Stimulated activated CD4-positive, alpha-beta T cell treated with anti-CD3 and anti-CD28 coated beads, Interleukin-2, amount 100 ng/mL, for 48 hours (primary cell): Measurements from ENCODE around the gene SERPINA10.

ENCODE experiments used
- DNase-seq, 2 donors: peaks; one replicate each; pipeline ENCODE4 v3.0.0-alpha.2; 2020

Gene SERPINA10

DNA sequence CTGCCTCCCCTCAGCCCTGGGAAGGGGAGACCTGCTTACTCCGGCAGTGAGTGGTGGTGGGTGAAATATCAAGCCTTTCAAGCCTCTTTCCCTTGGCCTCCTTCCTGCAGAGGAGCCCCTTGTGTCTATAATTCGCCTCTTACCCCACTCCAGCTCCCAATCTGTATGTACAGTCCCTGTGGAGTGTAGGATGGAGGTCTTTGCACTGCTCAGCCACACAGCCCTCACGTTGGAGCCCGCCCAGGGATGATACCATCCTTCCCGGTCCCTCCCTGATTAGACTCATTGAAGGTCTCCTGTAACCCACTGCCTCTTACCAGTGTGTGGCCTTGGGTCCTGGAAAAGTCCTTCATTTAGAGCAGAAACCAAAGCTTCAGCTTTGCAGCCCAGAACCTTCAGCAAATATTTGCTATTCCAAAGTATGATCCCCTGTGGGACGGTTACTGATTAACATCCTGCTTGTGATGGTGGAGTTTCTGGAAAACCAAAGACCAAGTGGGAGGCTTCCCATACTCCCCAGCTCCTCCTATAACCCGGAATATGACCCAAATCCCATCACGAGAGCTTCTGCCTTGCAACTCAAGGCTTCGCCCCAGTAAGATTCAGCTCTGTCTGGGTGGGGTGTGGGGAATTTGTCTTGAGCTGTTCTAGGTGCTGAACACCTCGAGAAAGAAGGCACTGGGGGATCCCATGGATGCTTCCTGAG lies at the start of gene SERPINA10:
SERPINA10 (minus strand) TSS at position 397 of the 706 bp plus-strand sequence. CDS start 2,675 bp downstream, outside the sequence.
- DNase-seq, result no peak

DNA sequence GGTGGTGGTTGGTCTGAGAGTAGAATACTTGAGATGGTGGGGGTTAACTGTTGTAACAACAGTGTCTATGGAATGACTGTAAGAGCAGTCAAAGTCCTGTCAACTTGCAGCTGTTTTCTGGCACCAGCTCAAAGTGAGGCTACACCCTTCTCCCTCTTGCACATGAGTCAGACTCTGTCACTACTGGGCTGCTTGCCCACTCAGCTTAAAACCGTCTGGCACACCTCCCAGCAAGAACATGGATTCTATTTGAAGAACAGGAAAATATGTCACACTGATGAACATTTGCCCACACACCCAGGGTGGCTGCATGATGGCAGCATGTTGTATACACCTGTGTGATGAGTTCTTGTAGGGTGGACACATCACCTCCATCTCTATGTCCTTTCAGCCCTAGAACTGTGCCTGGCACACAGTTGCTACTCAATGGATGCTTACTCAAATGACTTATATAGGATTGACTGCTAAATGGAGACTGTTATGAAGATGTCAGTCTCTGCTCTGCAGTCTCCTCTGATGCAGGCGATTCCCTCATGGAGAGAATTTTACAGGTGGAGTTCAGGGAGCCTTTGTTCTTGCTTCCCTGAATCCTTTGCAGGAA lies 49.4 kb upstream of the SERPINA10 start:
- no peak for DNase-seq

GRCh38 chr14:94341656-94342333 lies 48.7 kb upstream of the SERPINA10 start:
- DNase-seq, result no peak

DNA sequence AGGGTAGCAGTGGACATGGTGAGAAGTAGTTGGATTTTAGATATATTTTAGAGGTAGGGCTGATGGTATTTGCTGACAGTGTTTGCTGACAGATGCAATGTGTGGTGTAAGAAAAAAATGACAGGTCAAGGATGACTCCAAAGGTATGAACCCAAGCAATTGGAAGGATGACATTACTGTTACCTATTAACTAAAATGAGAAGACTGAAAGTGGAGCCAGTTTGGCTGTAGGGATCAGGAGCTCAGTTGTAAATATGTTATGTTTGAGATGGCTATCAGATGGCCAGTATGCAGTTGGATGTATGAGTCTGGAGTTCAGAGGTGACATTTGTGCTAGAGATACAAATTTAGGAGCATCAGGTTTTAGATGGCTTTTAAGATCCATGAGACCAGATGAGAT lies 47.5 kb upstream of the SERPINA10 start:
- no peak for DNase-seq

DNA sequence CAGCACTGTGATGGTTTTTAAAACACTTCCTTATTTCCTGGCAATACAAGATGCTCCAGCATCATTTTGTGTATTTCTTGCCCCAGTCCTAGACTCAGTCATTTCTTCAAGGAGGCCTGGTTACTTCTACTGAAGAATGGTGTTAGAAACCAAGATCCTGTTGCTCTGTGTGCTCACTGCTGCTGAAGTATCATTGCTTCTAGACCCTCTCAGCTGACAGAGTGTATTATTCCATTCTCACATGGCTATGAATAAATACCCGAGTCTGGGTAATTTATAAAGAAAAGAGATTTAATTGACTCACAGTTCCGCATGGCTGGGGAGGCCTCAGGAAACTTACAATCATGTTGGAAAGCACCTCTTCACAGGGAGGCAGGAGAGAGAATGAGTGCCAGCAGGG lies 45.0 kb upstream of the SERPINA10 start:
- no peak for DNase-seq

DNA sequence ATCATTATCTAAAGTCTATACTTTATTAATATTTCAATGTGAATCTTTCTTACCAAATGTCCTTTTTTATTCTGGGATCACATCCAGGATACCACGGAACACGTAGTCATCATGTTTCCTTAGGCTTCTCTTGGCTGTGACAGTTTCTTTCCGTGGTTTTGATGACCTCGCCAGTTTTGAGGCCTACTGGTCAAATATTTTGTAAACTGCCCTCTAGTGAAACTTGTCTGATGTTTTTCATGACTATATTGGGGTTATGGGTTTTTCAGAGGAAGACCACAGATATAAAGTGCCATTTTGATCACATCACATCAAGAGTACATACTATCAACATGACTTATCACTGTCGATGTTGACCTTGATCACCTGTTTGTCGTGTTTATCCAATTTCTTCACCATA lies 44.2 kb upstream of the SERPINA10 start:
- DNase-seq, result no peak

- no peak for DNase-seq
Measured at GRCh38 chr14:94334872-94335271, 41.8 kb upstream of the SERPINA10 start.

DNA sequence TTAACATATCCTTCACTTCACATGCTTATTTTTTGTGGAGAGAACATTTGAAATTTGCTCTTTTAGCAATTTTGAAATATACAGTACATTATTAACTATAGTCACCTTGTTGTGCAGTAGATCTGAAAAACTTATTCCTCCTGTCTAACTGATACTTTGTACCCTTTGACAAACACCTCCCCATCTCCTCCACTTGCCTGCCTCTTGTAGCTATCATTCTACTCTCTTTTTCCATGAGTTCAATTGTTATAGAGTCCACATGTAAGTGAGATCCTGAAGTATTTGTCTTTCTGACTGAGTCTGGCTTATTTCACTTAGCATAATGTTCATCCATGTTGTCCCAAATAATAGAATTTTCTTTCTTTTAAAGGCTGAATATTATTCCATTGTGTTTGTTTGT lies 39.5 kb upstream of the SERPINA10 start:
- no peak for DNase-seq

GRCh38 chr14:94332063-94332583 lies 39.1 kb upstream of the SERPINA10 start:
- no peak for DNase-seq

GRCh38 chr14:94331462-94331861 lies 38.4 kb upstream of the SERPINA10 start:
- no peak for DNase-seq

GRCh38 chr14:94330857-94331256 lies 37.8 kb upstream of the SERPINA10 start:
- no peak for DNase-seq

DNA sequence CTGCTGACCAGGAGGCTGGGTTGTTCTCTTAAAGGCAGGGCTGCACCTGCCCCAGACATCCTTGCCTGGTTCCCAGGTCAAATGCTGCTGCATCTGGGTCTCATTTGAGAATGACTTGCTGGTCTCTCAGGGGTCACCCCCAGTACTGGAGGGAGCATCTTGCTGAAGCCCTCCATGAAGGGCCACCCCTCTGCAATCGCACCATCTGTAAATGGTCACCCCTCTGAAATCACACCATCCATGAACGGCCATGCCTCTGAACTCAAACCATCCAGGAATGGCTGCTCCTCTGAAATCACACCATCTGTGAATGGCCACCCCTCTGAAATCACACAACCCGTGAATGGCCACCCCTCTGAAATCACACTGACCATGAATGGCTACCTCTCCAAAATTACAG lies 37.4 kb upstream of the SERPINA10 start:
- no peak for DNase-seq

- no peak for DNase-seq
Measured at GRCh38 chr14:94329857-94330256, 36.8 kb upstream of the SERPINA10 start.

DNA sequence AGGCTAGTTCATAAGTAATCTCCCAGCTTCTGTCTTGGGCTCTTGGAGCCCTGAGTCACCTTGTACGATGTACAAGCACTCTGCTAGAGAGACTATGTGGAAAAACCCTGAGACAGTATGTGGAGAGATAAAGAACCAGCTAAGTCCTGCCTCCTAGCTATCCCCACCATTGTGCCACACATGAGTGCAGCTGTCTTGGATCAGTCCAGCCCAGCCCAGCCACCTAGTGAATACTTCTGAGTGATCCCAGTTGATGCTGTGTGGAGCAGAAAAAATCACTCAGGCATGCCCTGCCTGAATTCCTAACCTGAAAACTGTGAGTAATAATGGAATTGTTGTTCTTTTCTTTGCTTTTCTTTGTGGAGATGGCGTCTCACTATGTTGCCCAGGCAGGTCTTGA lies 35.1 kb upstream of the SERPINA10 start:
- no peak for DNase-seq

GRCh38 chr14:94322648-94323570 lies 29.8 kb upstream of the SERPINA10 start, which contains the start of gene SERPINA6:
Gene SERPINA6, minus strand, starts transcription at chr14:94323336. Its CDS starts 8,688 bp downstream, at chr14:94314648.
- DNase-seq, result no peak

GRCh38 chr14:94321421-94322271 lies 28.6 kb upstream of the SERPINA10 start:
- DNase-seq, result no peak

DNA sequence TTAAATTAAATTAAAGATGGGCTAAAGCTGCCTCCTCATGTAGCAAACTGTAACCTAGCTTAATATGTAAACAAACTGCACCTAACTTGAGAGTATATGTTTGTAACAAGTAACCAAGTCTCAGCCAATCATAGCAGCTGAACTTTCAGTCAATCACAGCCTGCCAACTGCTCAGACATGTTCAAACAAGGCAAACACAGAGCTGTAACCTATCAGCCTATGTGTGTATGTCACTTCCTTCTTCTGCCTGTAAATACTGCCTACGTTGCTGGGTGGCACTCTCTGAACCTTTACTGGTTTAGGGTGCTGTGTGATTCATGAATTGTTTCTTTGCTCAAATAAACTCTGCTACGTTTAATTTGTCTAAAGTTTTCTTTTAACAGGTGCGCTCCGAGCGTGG lies 27.2 kb upstream of the SERPINA10 start:
- DNase-seq, result no peak

GRCh38 chr14:94317259-94317658 lies 24.2 kb upstream of the SERPINA10 start:
- DNase-seq, result no peak

DNA sequence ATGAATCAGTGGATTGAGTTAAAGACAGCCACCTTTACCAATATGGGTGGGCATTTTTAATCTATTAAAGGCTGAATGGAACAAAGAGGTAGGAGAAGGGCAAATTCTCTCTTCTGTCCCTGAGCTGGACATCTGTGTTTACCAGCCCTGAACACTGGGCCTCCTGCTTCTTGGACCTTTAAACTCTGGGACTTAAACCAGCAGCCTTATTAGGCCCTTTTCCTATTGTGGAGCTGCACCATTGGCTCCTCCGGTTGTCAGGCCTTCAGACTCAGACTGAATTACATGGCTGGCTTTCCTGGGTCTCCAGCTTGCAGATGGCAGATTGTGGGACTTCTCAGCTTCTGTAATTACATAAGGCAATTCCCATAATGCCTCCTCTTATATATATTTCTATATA lies 23.6 kb upstream of the SERPINA10 start:
- no peak for DNase-seq

GRCh38 chr14:94314890-94315289 lies 21.8 kb upstream of the SERPINA10 start:
- no peak for DNase-seq

GRCh38 chr14:94313991-94314655 lies 21.1 kb upstream of the SERPINA10 start:
- DNase-seq, result no peak
